Mesendoderm (in vitro differentiated cells): Measurements from ENCODE around the gene CDCA8.
A peak's percentile ranks its signal among the peaks of the same experiment; 100 is the strongest.

ENCODE experiments used
- DNase-seq: peaks from one replicate; pipeline ENCODE4 v3.0.0; 2013
- H2AK5ac ChIP-seq: 2 replicates; pipeline ENCODE4 v1.6.1; 2013; ENCODE audit warnings: low read length, inconsistent platforms
- H2BK120ac ChIP-seq: 2 replicates; pipeline ENCODE4 v1.6.1; 2013; ENCODE audit warnings: low read depth, mild to moderate bottlenecking, low read length, moderate library complexity, mixed read lengths
- H2BK15ac ChIP-seq: replicated peaks from 2 replicates; pipeline ENCODE4 v1.6.1; 2013; ENCODE audit warnings: low read depth, mild to moderate bottlenecking, moderate library complexity
- H2BK5ac ChIP-seq: 2 replicates; pipeline ENCODE4 v1.6.1; 2013; ENCODE audit warnings: low read length, inconsistent platforms
- H3K18ac ChIP-seq: 2 replicates; pipeline ENCODE4 v1.6.1; 2013; ENCODE audit warnings: mild to moderate bottlenecking, low read length, mixed read lengths
- H3K23ac ChIP-seq: one replicate; pipeline ENCODE4 v1.6.1; 2013; ENCODE audit warnings: low read length
- H3K27ac ChIP-seq: 2 replicates; pipeline ENCODE4 v1.5.1; 2013; ENCODE audit warnings: low read depth, mild to moderate bottlenecking, inconsistent platforms, low read length, moderate library complexity
- H3K27me3 ChIP-seq: 2 replicates; pipeline ENCODE4 v1.6.1; 2013; ENCODE audit warnings: low read length, control low read depth, mild to moderate bottlenecking, inconsistent platforms; ENCODE audit not compliant: insufficient read depth, poor library complexity
- H3K36me3 ChIP-seq: 2 replicates; pipeline ENCODE4 v1.6.1; 2013; ENCODE audit warnings: low read length, inconsistent platforms; ENCODE audit not compliant: control insufficient read depth, insufficient read depth
- H3K4ac ChIP-seq: one replicate; pipeline ENCODE4 v1.6.1; 2013; ENCODE audit warnings: low read depth, mild to moderate bottlenecking, low read length, moderate library complexity
- H3K4me1 ChIP-seq: 2 replicates; pipeline ENCODE4 v1.6.1; 2013; ENCODE audit warnings: low read depth, low read length, inconsistent platforms; ENCODE audit not compliant: control insufficient read depth
- H3K4me2 ChIP-seq: 2 replicates; pipeline ENCODE4 v1.6.1; 2013; ENCODE audit warnings: low read length
- H3K4me3 ChIP-seq: 2 replicates; pipeline ENCODE4 v1.5.1; 2013; ENCODE audit warnings: mild to moderate bottlenecking, low read length
- H3K56ac ChIP-seq: one replicate; pipeline ENCODE4 v1.6.1; 2013; ENCODE audit warnings: low read length
- H3K79me1 ChIP-seq: 2 replicates; pipeline ENCODE4 v1.6.1; 2013; ENCODE audit warnings: low read length, inconsistent platforms
- H3K79me2 ChIP-seq: 2 replicates; pipeline ENCODE4 v1.6.1; 2013; ENCODE audit warnings: mild to moderate bottlenecking, low read length; ENCODE audit not compliant: control insufficient read depth, insufficient read depth
- H3K9ac ChIP-seq: 2 replicates; pipeline ENCODE4 v1.6.1; 2013; ENCODE audit warnings: low read length, inconsistent platforms
- H4K5ac ChIP-seq: one replicate; pipeline ENCODE4 v1.6.1; 2013; ENCODE audit warnings: low read length
- H4K8ac ChIP-seq: one replicate; pipeline ENCODE4 v1.6.1; 2013; ENCODE audit warnings: low read depth, mild to moderate bottlenecking, control low read depth, low read length, moderate library complexity
- WGBS: extraction: QIAGEN DNeasy Blood & Tissue Kit; methylation state at CpG from one replicate; pipeline ENCODE4 v1.1.7; 2013; ENCODE audit warnings: low lambda C conversion rate, missing lambda C conversion rate; ENCODE audit not compliant: insufficient coverage; ENCODE audit errors: extremely low coverage; 5-methylcytosine and 5-hydroxymethylcytosine counted together

Gene CDCA8

GRCh38 chr1:37746806-37747205 lies 54.5 kb downstream of the CDCA8 start:
- Histone ChIP-seq H2BK120ac (no peak overlapping the region), H3K36me3 (no peaks in the 10 kb centered on the region), H4K5ac (no peak overlapping the region), H3K79me2 (no peaks in the 10 kb centered on the region), H3K27ac (no peak overlapping the region), H3K79me1 (no peaks in the 10 kb centered on the region), H3K27me3 (peaks cover 3% of the 10 kb centered on the region), H2BK15ac (no peak overlapping the region), H3K4me2 (no peak overlapping the region), H3K56ac (no peak overlapping the region), H3K4me1 (no peaks in the 10 kb centered on the region), H3K9ac (no peak overlapping the region), H3K4me3 (no peak overlapping the region), H3K23ac (no peak overlapping the region), H2BK5ac (no peak overlapping the region), H2AK5ac (no peak overlapping the region), H3K18ac (no peak overlapping the region), H3K4ac (no peak overlapping the region), H4K8ac (no peak overlapping the region)
- no peak for DNase-seq
- no CpG with 5 or more reads among the region's 3 CpGs for WGBS

- no peak overlapping the region for H3K18ac ChIP-seq
- no peak overlapping the region for H2BK5ac ChIP-seq
- H3K23ac ChIP-seq = no peak overlapping the region
- H3K4me1 ChIP-seq = no peaks in the 10 kb centered on the region
- no peak overlapping the region for H2BK15ac ChIP-seq
- no peak overlapping the region for H4K8ac ChIP-seq
- H3K4me2 ChIP-seq = no peak overlapping the region
- H3K9ac ChIP-seq = no peak overlapping the region
- no peaks in the 10 kb centered on the region for H3K79me2 ChIP-seq
- H3K4me3 ChIP-seq = no peak overlapping the region
- no peak overlapping the region for H3K56ac ChIP-seq
- H3K27ac ChIP-seq = no peak overlapping the region
- H3K27me3 ChIP-seq = peaks cover 16% of the 10 kb centered on the region
- H3K36me3 ChIP-seq = no peaks in the 10 kb centered on the region
- no peak overlapping the region for H3K4ac ChIP-seq
- H3K79me1 ChIP-seq = no peaks in the 10 kb centered on the region
- DNase-seq = no peak
- no CpG with 5 or more reads among the region's 1 CpG for WGBS
- H2BK120ac ChIP-seq = no peak overlapping the region
- H2AK5ac ChIP-seq = no peak overlapping the region
- H4K5ac ChIP-seq = no peak overlapping the region
These were observed 56.2 kb downstream of the CDCA8 start for GRCh38 chr1:37748565-37748964.

- no CpG with 5 or more reads among the region's 11 CpGs for WGBS
- Histone ChIP-seq H4K8ac (no peak overlapping the region), H3K27ac (no peak overlapping the region), H3K9ac (no peak overlapping the region), H3K79me1 (no peaks in the 10 kb centered on the region), H3K27me3 (peaks cover 34% of the 10 kb centered on the region), H3K79me2 (no peaks in the 10 kb centered on the region), H3K36me3 (no peaks in the 10 kb centered on the region), H2BK15ac (no peak overlapping the region), H3K4me1 (no peaks in the 10 kb centered on the region), H3K56ac (no peak overlapping the region), H3K4me2 (no peak overlapping the region), H3K4me3 (no peak overlapping the region), H2BK5ac (no peak overlapping the region), H4K5ac (no peak overlapping the region), H2BK120ac (no peak overlapping the region), H3K18ac (no peak overlapping the region), H2AK5ac (no peak overlapping the region), H3K4ac (no peak overlapping the region), H3K23ac (peak overlapping the region; percentile 89)
- DNase-seq = no peak
These were observed 59.9 kb downstream of the CDCA8 start for GRCh38 chr1:37752213-37752582.

- Histone ChIP-seq H2BK15ac (no peak overlapping the region), H3K4me3 (no peak overlapping the region), H3K79me1 (no peaks in the 10 kb centered on the region), H3K23ac (peak overlapping the region; percentile 89), H2AK5ac (no peak overlapping the region), H3K4me2 (peak overlapping the region; percentile 38), H3K4ac (no peak overlapping the region), H4K5ac (no peak overlapping the region), H4K8ac (no peak overlapping the region), H3K9ac (no peak overlapping the region), H2BK120ac (no peak overlapping the region), H3K56ac (peak overlapping the region; percentile 34), H3K79me2 (no peaks in the 10 kb centered on the region), H3K27me3 (peaks cover 36% of the 10 kb centered on the region), H3K36me3 (no peaks in the 10 kb centered on the region), H3K27ac (no peak overlapping the region), H3K18ac (no peak overlapping the region), H2BK5ac (no peak overlapping the region), H3K4me1 (no peaks in the 10 kb centered on the region)
- DNase-seq = peak; percentile 36
- WGBS = no CpG with 5 or more reads among the region's 105 CpGs
These were observed 60.5 kb downstream of the CDCA8 start for GRCh38 chr1:37752583-37753471.

GRCh38 chr1:37753473-37754321 lies 61.4 kb downstream of the CDCA8 start:
- H2BK15ac ChIP-seq = no peak overlapping the region
- H3K4me3 ChIP-seq = no peak overlapping the region
- H2BK5ac ChIP-seq = no peak overlapping the region
- no peaks in the 10 kb centered on the region for H3K79me1 ChIP-seq
- H3K56ac ChIP-seq = no peak overlapping the region
- no peaks in the 10 kb centered on the region for H3K4me1 ChIP-seq
- no peak overlapping the region for H2BK120ac ChIP-seq
- H3K79me2 ChIP-seq = no peaks in the 10 kb centered on the region
- H4K8ac ChIP-seq = no peak overlapping the region
- no peak overlapping the region for H3K4me2 ChIP-seq
- no peak overlapping the region for H3K4ac ChIP-seq
- H3K9ac ChIP-seq = no peak overlapping the region
- no CpG with 5 or more reads among the region's 52 CpGs for WGBS
- H2AK5ac ChIP-seq = no peak overlapping the region
- no peak overlapping the region for H3K27ac ChIP-seq
- H3K23ac ChIP-seq = no peak overlapping the region
- no peaks in the 10 kb centered on the region for H3K36me3 ChIP-seq
- H3K18ac ChIP-seq = no peak overlapping the region
- no peak for DNase-seq
- H4K5ac ChIP-seq = no peak overlapping the region
- H3K27me3 ChIP-seq = peaks cover 36% of the 10 kb centered on the region
